ENCODE data around the gene CDKAL1. TPM values are rescaled to one million over a fixed set of nuclear protein-coding genes. Genes with fewer than 3 reads are reported as not detected.
"Not testable (repeated sequence)": the region's sequence is repeated elsewhere in the genome, so short reads cannot be mapped to it uniquely, and the experiment has no call there.

The CDKAL1 gene
- total RNA-seq, 1 experiment from 2014 or later = 14.5 TPM

- no peak for DNase-seq (ENCODE audit: low spot score)
Observed at GRCh38 chr6:20919677-20920385, 385.6 kb downstream of the CDKAL1 start.

- no peak for DNase-seq (ENCODE audit: low spot score)
Observed at GRCh38 chr6:20921578-20921977, 387.3 kb downstream of the CDKAL1 start.

GRCh38 chr6:20922743-20923142 is 388.5 kb downstream of the CDKAL1 start:
- no peak for DNase-seq (ENCODE audit: low spot score)

GRCh38 chr6:20924094-20924493 is 389.8 kb downstream of the CDKAL1 start:
- not testable (repeated sequence) for DNase-seq (ENCODE audit: low spot score)

GRCh38 chr6:20924911-20925543 is 390.8 kb downstream of the CDKAL1 start:
- no peak for DNase-seq (ENCODE audit: low spot score)

GRCh38 chr6:20927130-20927860 is 393.0 kb downstream of the CDKAL1 start:
- DNase-seq (ENCODE audit: low spot score) = no peak

- no peak for DNase-seq (ENCODE audit: low spot score)
Observed at GRCh38 chr6:20929283-20929682, 395.0 kb downstream of the CDKAL1 start.

GRCh38 chr6:20931093-20931492 is 396.8 kb downstream of the CDKAL1 start:
- DNase-seq (ENCODE audit: low spot score) = no peak

GRCh38 chr6:20931772-20932171 is 397.5 kb downstream of the CDKAL1 start:
- no peak for DNase-seq (ENCODE audit: low spot score)

GRCh38 chr6:20932284-20932683 is 398.0 kb downstream of the CDKAL1 start:
- no peak for DNase-seq (ENCODE audit: low spot score)

- no peak for DNase-seq (ENCODE audit: low spot score)
Observed at GRCh38 chr6:20933057-20933788, 399.0 kb downstream of the CDKAL1 start.

GRCh38 chr6:20936949-20937348 is 402.7 kb downstream of the CDKAL1 start:
- no peak for DNase-seq (ENCODE audit: low spot score)

- DNase-seq (ENCODE audit: low spot score) = no peak
Observed at GRCh38 chr6:20939161-20939775, 405.0 kb downstream of the CDKAL1 start.

- no peak for DNase-seq (ENCODE audit: low spot score)
Observed at GRCh38 chr6:20943040-20943627, 408.9 kb downstream of the CDKAL1 start.

GRCh38 chr6:20943922-20944321 is 409.7 kb downstream of the CDKAL1 start:
- no peak for DNase-seq (ENCODE audit: low spot score)

- DNase-seq (ENCODE audit: low spot score) = peak; percentile 39
Observed at GRCh38 chr6:20946022-20946421, 411.8 kb downstream of the CDKAL1 start.

- no peak for DNase-seq (ENCODE audit: low spot score)
Observed at GRCh38 chr6:20946890-20947289, 412.6 kb downstream of the CDKAL1 start.

- DNase-seq (ENCODE audit: low spot score) = no peak
Observed at GRCh38 chr6:20947977-20948376, 413.7 kb downstream of the CDKAL1 start.

GRCh38 chr6:20948556-20948955 is 414.3 kb downstream of the CDKAL1 start:
- no peak for DNase-seq (ENCODE audit: low spot score)

GRCh38 chr6:20949138-20949537 is 414.9 kb downstream of the CDKAL1 start:
- DNase-seq (ENCODE audit: low spot score) = no peak
